Measurements from ENCODE around the gene LRRC8D. TPM values are rescaled to one million over a fixed set of nuclear protein-coding genes. Genes with fewer than 3 reads are reported as not detected.

The LRRC8D gene
- total and polyA plus RNA-seq, 4 donors = 7.1 to 17.4 (median 14.4) TPM

DNA sequence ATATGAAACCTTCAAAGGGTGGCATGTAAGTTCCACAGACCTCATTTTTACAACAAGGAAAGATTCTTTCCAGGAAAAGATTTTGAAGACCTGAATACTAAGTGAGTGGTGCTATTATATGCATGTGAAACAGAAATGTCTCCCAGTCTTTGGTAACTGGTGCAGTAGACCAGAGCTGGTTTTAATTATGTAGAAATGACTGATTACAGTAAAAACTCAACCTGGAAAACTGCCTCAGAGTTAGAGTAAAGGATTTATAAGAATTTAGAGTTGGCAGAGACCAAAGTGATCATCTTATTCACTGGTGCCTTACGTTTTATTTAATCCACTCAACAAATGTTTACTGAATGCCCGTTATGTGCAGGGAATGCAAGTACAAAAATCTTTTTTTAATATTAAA is 30.2 kb upstream of the LRRC8D start:
- Histone ChIP-seq H3K4me1 (ENCODE audit: control insufficient read depth in 4 of 4, insufficient read depth in 4 of 4, low read length in 3 of 4) (no peaks in the 10 kb centered on the region), H3K9ac (ENCODE audit: low read depth in 1 of 2, low read length in 2 of 2) (no peak overlapping the region), H3K27ac (ENCODE audit: low read depth in 1 of 2, low read length in 2 of 2) (no peak overlapping the region), H3K36me3 (ENCODE audit: control insufficient read depth in 4 of 4, insufficient read depth in 3 of 4, low read depth in 1 of 4, low read length in 3 of 4) (no peaks in the 10 kb centered on the region), H3K27me3 (ENCODE audit: control insufficient read depth in 4 of 4, insufficient read depth in 4 of 4, low read length in 3 of 4) (no peaks in the 10 kb centered on the region), H3K4me3 (ENCODE audit: low read depth in 1 of 3, low read length in 3 of 3) (no peak overlapping the region), H3K9me3 (ENCODE audit: control insufficient read depth in 4 of 4, low read length in 3 of 4) (no peaks in the 10 kb centered on the region)
- no peak for DNase-seq (ENCODE audit: low spot score)
- TF ChIP-seq, protein P1, sequence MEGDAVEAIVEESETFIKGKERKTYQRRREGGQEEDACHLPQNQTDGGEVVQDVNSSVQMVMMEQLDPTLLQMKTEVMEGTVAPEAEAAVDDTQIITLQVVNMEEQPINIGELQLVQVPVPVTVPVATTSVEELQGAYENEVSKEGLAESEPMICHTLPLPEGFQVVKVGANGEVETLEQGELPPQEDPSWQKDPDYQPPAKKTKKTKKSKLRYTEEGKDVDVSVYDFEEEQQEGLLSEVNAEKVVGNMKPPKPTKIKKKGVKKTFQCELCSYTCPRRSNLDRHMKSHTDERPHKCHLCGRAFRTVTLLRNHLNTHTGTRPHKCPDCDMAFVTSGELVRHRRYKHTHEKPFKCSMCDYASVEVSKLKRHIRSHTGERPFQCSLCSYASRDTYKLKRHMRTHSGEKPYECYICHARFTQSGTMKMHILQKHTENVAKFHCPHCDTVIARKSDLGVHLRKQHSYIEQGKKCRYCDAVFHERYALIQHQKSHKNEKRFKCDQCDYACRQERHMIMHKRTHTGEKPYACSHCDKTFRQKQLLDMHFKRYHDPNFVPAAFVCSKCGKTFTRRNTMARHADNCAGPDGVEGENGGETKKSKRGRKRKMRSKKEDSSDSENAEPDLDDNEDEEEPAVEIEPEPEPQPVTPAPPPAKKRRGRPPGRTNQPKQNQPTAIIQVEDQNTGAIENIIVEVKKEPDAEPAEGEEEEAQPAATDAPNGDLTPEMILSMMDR (IDR thresholded peaks at IDR 0.05; ENCODE audit: low read depth, low read length, missing input control) = no peak
- TF ChIP-seq, protein P2, sequence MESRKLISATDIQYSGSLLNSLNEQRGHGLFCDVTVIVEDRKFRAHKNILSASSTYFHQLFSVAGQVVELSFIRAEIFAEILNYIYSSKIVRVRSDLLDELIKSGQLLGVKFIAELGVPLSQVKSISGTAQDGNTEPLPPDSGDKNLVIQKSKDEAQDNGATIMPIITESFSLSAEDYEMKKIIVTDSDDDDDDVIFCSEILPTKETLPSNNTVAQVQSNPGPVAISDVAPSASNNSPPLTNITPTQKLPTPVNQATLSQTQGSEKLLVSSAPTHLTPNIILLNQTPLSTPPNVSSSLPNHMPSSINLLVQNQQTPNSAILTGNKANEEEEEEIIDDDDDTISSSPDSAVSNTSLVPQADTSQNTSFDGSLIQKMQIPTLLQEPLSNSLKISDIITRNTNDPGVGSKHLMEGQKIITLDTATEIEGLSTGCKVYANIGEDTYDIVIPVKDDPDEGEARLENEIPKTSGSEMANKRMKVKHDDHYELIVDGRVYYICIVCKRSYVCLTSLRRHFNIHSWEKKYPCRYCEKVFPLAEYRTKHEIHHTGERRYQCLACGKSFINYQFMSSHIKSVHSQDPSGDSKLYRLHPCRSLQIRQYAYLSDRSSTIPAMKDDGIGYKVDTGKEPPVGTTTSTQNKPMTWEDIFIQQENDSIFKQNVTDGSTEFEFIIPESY (IDR thresholded peaks at IDR 0.05) = no peak
- no peak for TF ChIP-seq HNF4A (conservative IDR thresholded peaks at IDR 0.05)
- no peak for TF ChIP-seq ATF3 (IDR thresholded peaks at IDR 0.05)
- TF ChIP-seq, protein P3, sequence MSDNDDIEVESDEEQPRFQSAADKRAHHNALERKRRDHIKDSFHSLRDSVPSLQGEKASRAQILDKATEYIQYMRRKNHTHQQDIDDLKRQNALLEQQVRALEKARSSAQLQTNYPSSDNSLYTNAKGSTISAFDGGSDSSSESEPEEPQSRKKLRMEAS (IDR thresholded peaks at IDR 0.05) = no peak
- TF ChIP-seq JUND (IDR thresholded peaks at IDR 0.05) = no peak
- no peak for TF ChIP-seq GABPA (IDR thresholded peaks at IDR 0.05 in 1 of 2, conservative IDR thresholded peaks at IDR 0.05 in 1 of 2)
- TF ChIP-seq EGR1 (IDR thresholded peaks at IDR 0.05; ENCODE audit: low read depth in 2 of 2) = no peak
- no peak for TF ChIP-seq RXRA (IDR thresholded peaks at IDR 0.05)
- TF ChIP-seq HNF4G (IDR thresholded peaks at IDR 0.05) = no peak
- TF ChIP-seq SP1 (IDR thresholded peaks at IDR 0.05) = no peak
- WGBS = 91% methylated on average over 2 of the region's 2 CpGs

- Histone ChIP-seq H3K9me3 (ENCODE audit: control insufficient read depth in 4 of 4, low read length in 3 of 4) (no peaks in the 10 kb centered on the region), H3K27ac (ENCODE audit: low read depth in 1 of 2, low read length in 2 of 2) (no peak overlapping the region), H3K36me3 (ENCODE audit: control insufficient read depth in 4 of 4, insufficient read depth in 3 of 4, low read depth in 1 of 4, low read length in 3 of 4) (no peaks in the 10 kb centered on the region), H3K4me1 (ENCODE audit: control insufficient read depth in 4 of 4, insufficient read depth in 4 of 4, low read length in 3 of 4) (no peaks in the 10 kb centered on the region), H3K9ac (ENCODE audit: low read depth in 1 of 2, low read length in 2 of 2) (no peak overlapping the region), H3K27me3 (ENCODE audit: control insufficient read depth in 4 of 4, insufficient read depth in 4 of 4, low read length in 3 of 4) (no peaks in the 10 kb centered on the region), H3K4me3 (ENCODE audit: low read depth in 1 of 3, low read length in 3 of 3) (no peak overlapping the region)
- no peak for DNase-seq (ENCODE audit: low spot score)
- 78% methylated on average over 3 of the region's 3 CpGs for WGBS
- TF ChIP-seq YY1 (IDR thresholded peaks at IDR 0.05) = no peak
- TF ChIP-seq NR2F2 (IDR thresholded peaks at IDR 0.05) = no peak
- no peak for TF ChIP-seq RXRA (IDR thresholded peaks at IDR 0.05)
- no peak for TF ChIP-seq GABPA (IDR thresholded peaks at IDR 0.05 in 1 of 2, conservative IDR thresholded peaks at IDR 0.05 in 1 of 2)
- TF ChIP-seq FOXA1 (IDR thresholded peaks at IDR 0.05) = no peak
- TF ChIP-seq EGR1 (IDR thresholded peaks at IDR 0.05; ENCODE audit: low read depth in 2 of 2) = no peak
- TF ChIP-seq, protein P2 (IDR thresholded peaks at IDR 0.05) = no peak
- no peak for TF ChIP-seq JUND (IDR thresholded peaks at IDR 0.05)
Measured at GRCh38 chr1:89791064-89791726, 29.6 kb upstream of the LRRC8D start.

All from liver (tissue), 9 donors.